IPS-15b (cell line): ENCODE data around the gene KCTD16.

Source experiments
- H3K27me3 ChIP-seq: one replicate; pipeline ENCODE4 v1.6.1; 2013; ENCODE audit warnings: low read length; ENCODE audit not compliant: control insufficient read depth, insufficient read depth
- H3K36me3 ChIP-seq: one replicate; pipeline ENCODE4 v1.6.1; 2013; ENCODE audit warnings: low read length; ENCODE audit not compliant: control insufficient read depth, insufficient read depth
- H3K4me1 ChIP-seq: one replicate; pipeline ENCODE4 v1.6.1; 2013; ENCODE audit warnings: mild to moderate bottlenecking, low read length; ENCODE audit not compliant: control insufficient read depth, insufficient read depth
- H3K4me3 ChIP-seq: one replicate; pipeline ENCODE4 v1.5.1; 2013; ENCODE audit warnings: low read depth, low read length
- H3K9ac ChIP-seq: one replicate; pipeline ENCODE4 v1.6.1; 2013; ENCODE audit warnings: low read depth, mild to moderate bottlenecking, low read length
- H3K9me3 ChIP-seq: one replicate; pipeline ENCODE4 v1.6.1; 2013; ENCODE audit warnings: mild to moderate bottlenecking, low read length; ENCODE audit not compliant: control insufficient read depth, insufficient read depth

KCTD16 gene

DNA sequence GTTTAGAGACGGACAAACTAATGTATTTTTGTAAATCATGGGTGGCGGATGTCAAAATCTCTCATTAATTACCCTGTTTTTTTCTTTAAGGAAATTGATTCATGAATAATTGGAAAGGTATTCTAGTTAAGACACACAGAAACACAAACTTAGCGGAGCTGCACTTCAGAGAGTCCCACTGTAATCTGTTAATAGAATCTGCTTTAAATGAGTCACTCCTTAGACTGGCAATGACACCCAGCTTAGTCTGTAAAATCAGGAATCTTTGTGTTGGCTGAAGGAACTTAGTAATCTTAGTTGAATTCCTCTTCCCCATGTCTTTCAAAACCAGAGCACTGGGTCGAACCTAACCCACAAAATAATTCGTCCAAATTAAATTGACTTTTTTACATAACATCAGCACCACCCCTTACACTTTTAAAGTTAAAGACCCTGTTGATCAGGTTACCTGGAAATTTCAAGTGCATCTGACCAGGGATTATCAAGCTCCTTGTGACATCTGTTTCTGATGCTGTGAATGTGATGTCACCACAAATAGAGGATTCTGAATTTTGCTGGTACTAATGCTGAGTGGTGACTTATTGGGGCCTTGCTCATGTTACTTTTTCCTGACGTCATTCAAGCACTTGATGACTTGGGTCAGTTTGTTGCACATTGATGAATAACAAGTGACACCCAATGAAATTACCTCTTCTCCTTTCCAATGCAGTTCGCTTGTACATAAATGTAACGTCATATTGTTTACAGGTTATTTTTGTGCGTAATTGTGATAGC, 313.6 kb downstream of the KCTD16 start:
- no peak overlapping the region for H3K9ac ChIP-seq
- peaks cover 17% of the 10 kb centered on the region for H3K4me1 ChIP-seq
- H3K4me3 ChIP-seq, result no peak overlapping the region
- H3K27me3 ChIP-seq, result no peaks in the 10 kb centered on the region
- no peaks in the 10 kb centered on the region for H3K36me3 ChIP-seq
- no peaks in the 10 kb centered on the region for H3K9me3 ChIP-seq

DNA sequence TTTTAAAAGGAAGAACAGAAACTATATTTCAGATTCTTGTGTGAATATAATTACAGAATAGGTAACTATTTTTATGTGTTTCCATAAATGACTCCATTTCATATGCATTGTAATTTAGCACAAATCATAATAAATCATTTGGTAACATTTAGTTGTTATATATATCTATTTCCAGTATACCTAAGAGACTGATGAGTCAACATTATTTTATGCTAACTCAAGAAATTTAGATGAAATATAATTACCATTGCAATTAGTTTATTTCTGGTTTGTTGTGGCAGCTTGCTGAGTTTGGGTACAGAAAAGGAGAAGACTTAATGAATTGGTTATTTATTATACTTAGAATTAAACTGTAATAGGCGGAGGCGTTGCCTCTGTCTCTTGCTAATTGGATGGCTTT, 314.9 kb downstream of the KCTD16 start:
- H3K4me3 ChIP-seq, result no peak overlapping the region
- H3K9ac ChIP-seq, result no peak overlapping the region
- H3K36me3 ChIP-seq, result no peaks in the 10 kb centered on the region
- H3K27me3 ChIP-seq, result no peaks in the 10 kb centered on the region
- H3K4me1 ChIP-seq, result peaks cover 17% of the 10 kb centered on the region
- H3K9me3 ChIP-seq, result no peaks in the 10 kb centered on the region

DNA sequence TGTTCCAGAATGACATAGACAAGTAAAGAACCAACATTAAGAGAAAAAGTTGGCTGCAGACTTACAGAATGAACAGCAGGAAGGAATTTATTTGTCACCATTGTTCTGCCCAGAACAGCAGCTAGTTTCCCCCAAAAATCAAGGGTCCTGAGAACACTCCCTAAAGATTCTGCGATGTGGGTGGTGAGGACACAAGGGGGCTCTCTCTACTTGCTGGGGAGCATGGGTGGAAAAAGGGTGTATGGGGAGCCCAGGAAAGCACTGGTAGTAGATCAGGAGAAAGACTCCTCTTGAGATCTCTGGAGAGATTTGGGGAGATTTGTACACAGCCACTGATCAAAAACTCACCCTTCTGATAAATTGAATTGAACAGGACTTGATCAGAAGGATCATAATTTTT, 316.5 kb downstream of the KCTD16 start:
- Histone ChIP-seq H3K9ac (no peak overlapping the region), H3K9me3 (no peaks in the 10 kb centered on the region), H3K4me1 (peaks cover 17% of the 10 kb centered on the region), H3K27me3 (no peaks in the 10 kb centered on the region), H3K4me3 (no peak overlapping the region), H3K36me3 (no peaks in the 10 kb centered on the region)

DNA sequence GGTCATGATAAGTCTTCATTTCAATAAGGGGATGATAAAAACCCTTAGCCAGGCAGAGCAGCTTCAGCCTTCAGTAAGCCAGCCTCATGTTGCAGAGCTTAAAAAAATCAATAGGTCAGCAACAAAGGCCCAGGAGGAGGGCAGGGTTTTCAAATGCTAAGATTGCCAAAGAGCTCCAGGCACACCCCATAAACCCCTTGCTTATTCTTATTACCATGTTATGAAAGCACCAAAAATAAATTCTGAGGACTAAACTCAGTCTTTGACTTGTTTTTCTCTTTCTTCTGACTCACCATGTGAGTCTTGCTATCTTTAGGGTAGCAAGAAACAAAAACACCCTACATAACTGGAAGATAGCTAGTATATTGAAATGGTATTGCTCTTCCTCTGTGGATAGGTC, 317.1 kb downstream of the KCTD16 start:
- Histone ChIP-seq H3K36me3 (no peaks in the 10 kb centered on the region), H3K27me3 (no peaks in the 10 kb centered on the region), H3K9me3 (no peaks in the 10 kb centered on the region), H3K4me1 (peaks cover 17% of the 10 kb centered on the region), H3K9ac (no peak overlapping the region), H3K4me3 (no peak overlapping the region)

DNA sequence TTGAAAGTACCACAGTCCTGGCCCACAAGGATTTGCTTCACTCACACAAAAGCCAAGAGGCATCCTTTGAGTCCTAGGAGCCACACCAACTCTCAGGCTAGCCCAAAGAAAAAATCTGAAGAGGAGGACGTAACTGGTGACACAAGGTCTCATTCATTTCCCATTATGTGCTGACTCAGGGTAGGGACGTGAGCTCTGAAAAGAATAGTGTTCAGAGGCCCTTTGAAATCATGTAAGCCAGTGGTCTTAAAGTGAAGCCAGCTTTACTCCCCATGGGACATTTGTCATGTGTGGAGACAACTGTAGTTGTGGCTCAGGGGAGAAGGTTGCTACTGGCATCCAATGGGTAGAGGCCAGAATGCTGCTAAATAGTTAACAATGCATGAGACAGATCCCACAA, 332.4 kb downstream of the KCTD16 start:
- Histone ChIP-seq H3K9me3 (no peaks in the 10 kb centered on the region), H3K4me1 (peaks cover 21% of the 10 kb centered on the region), H3K4me3 (no peak overlapping the region), H3K9ac (no peak overlapping the region), H3K36me3 (no peaks in the 10 kb centered on the region), H3K27me3 (peaks cover 14% of the 10 kb centered on the region)

DNA sequence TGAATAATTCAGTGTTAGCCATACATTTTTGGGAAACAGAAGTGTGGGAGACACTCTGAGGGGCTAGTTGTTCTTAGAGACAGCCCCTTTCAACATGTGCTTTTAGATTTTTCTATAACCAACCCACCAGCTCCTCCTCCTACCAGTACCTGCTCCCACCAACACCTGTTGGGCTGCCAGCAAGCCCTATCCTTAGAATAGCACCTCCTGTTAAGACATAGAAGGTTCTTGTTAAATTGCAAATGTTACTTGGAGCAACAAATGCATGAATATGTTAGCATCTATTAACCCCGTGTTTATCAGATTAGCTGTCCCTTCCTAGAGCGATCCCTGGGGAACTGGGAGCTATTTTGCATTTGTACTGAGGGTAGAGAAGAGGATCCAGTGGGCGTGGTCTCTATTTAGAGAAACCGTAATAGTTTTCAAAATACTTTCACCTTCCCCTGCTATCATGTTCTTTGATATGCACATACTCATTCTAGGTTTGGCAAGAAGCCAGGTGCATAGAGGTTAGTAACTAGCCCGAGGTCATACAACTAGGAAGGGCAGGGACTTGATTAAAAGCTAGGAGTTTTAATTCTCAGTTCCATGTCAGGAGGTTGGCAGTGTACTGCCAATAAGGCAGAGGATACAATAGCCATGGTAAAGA, 334.4 kb downstream of the KCTD16 start:
- Histone ChIP-seq H3K36me3 (no peaks in the 10 kb centered on the region), H3K4me1 (peaks cover 21% of the 10 kb centered on the region), H3K27me3 (peaks cover 14% of the 10 kb centered on the region), H3K4me3 (no peak overlapping the region), H3K9ac (no peak overlapping the region), H3K9me3 (no peaks in the 10 kb centered on the region)

DNA sequence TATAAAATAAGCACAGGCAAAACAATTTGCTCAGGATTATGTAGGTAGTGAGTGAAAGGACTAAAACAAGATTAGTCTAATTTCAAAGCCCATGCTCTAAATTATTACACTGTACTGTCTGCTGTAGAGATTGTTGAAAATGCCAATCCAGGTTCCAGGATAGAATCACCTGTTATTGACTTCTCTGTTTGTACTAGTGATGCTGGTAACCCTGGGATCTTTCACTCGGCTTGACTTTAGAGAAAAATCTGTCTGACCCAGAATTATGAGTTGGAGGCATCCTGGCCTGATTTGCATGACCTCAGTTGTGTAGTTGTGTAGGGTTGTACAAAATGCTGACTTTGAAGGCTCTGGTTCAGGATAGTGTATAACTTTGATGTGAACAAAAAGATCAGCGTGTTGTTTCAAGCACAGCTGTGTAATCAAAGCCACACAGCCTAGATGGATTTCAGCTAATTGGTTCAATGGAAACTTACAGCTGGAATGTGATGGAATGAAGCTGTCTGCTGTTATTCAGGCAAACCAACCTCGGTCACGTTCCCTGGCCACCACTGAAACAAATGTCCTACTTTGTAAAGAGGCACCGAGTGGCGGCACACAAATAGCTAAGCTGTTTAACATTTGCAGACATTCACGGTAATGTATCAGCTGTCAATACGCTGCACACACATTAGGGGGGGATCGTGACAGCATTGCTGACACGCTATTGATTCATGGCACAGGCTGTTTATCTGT, 340.3 kb downstream of the KCTD16 start:
- H3K36me3 ChIP-seq, result no peaks in the 10 kb centered on the region
- no peaks in the 10 kb centered on the region for H3K4me1 ChIP-seq
- no peak overlapping the region for H3K4me3 ChIP-seq
- no peak overlapping the region for H3K9ac ChIP-seq
- no peaks in the 10 kb centered on the region for H3K9me3 ChIP-seq
- peaks cover 8% of the 10 kb centered on the region for H3K27me3 ChIP-seq

DNA sequence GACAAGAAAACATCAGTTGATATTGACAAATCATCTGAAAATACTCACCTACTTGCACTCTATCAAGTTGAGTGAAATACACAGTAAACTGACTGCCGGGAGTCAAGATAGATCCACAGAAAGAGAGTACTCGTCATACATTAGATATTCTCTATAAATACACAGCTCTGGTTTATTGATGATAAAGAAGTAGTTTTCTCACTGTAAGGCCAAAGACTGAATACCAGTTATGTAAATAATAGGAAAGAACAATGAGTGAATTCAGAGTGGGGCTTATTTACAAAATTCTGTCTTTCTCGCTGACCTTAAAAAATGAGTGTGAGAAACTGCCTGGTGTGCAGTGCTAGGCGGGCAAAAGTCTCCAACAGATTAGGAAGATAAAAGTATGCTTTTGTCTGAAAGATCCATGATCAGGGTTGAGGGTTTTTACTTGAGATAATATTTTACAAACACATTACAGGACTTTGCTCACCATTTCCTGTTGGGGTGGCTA, 341.0 kb downstream of the KCTD16 start:
- H3K4me3 ChIP-seq, result no peak overlapping the region
- no peaks in the 10 kb centered on the region for H3K36me3 ChIP-seq
- H3K9ac ChIP-seq, result no peak overlapping the region
- H3K27me3 ChIP-seq, result peaks cover 3% of the 10 kb centered on the region
- H3K9me3 ChIP-seq, result no peaks in the 10 kb centered on the region
- H3K4me1 ChIP-seq, result no peaks in the 10 kb centered on the region

DNA sequence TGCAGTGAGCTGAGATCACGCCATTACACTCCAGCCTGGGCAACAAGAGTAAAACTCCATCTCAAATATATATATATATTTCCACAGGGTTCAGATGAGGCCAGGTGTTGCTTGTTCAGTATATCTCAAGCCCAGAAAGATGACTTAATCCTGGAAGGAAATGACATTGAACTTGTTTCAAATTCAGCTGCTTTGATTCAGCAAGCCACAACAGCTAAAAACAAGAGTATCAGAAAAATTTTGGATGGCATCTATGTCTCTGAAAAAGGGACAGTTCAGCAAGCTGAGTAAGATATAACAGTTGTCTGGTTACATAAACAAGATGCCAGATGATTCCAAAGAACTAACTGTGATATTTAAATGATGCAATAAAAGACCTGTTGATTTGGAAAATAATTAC, 352.0 kb downstream of the KCTD16 start:
- no peaks in the 10 kb centered on the region for H3K4me1 ChIP-seq
- no peaks in the 10 kb centered on the region for H3K27me3 ChIP-seq
- no peaks in the 10 kb centered on the region for H3K9me3 ChIP-seq
- H3K4me3 ChIP-seq, result no peak overlapping the region
- no peaks in the 10 kb centered on the region for H3K36me3 ChIP-seq
- no peak overlapping the region for H3K9ac ChIP-seq

DNA sequence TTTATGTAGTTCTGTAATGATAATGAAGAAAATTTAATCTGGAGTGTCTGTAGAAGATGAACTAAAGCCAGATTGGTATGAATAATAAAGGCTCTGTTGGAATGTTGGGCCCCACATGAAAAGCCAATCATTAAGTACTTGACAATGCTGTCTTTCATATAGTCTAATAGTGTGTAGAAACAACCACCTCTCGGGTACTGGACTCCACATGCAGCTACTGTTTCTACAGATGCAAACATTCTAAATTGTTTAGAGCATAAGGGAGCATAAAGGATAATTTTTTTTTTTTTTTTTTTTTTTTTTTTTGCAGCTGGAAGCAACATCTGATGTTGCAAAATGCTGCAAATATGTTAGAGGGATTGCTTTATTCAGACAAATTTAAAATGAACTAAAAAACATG, 354.3 kb downstream of the KCTD16 start:
- Histone ChIP-seq H3K4me1 (no peaks in the 10 kb centered on the region), H3K4me3 (no peak overlapping the region), H3K9me3 (no peaks in the 10 kb centered on the region), H3K36me3 (no peaks in the 10 kb centered on the region), H3K27me3 (no peaks in the 10 kb centered on the region), H3K9ac (no peak overlapping the region)

DNA sequence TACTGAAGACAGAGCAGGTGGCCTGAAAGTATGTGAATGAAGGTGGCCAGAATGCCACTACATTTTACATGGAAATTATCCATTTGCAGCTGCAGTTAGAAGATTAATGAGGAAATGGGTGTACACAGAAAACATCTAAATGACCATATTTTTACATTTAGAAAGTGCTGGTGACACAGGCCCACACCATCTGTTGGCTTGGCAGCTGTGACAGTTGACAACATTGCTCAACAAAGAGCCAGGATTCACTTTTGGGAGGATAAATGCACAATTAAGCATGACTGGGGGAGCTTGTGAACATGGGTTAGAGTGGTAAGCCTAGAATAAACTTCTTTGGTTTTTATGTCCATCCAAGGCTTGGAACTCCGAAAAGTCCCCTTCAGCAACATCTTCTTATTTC, 360.5 kb downstream of the KCTD16 start:
- no peak overlapping the region for H3K9ac ChIP-seq
- no peak overlapping the region for H3K4me3 ChIP-seq
- no peaks in the 10 kb centered on the region for H3K27me3 ChIP-seq
- no peaks in the 10 kb centered on the region for H3K4me1 ChIP-seq
- no peaks in the 10 kb centered on the region for H3K9me3 ChIP-seq
- no peaks in the 10 kb centered on the region for H3K36me3 ChIP-seq
